ENCODE data around the gene ADGRL2. TPM values are rescaled to one million over a fixed set of nuclear protein-coding genes. Genes with fewer than 3 reads are reported as not detected.

ADGRL2 gene
- total RNA-seq, 2 donors from 2014 or later, result 7.4 to 10.5 TPM

- intact Hi-C loops (cut with DNase I), result no loop called here
- Histone ChIP-seq H3K27me3 (no peaks in the 10 kb centered on the region), H3K4me1 (no peaks in the 10 kb centered on the region), H3K36me3 (no peaks in the 10 kb centered on the region), H3K27ac (no peak overlapping the region), H3K4me3 (no peak overlapping the region), H3K9ac (ENCODE audit: low read depth in 2 of 2, low read length in 2 of 2) (no peak overlapping the region), H3K9me3 (no peaks in the 10 kb centered on the region)
- DNase-seq, result no peak
- no peak for TF ChIP-seq CTCF (IDR thresholded peaks at IDR 0.05)
These were observed 218.8 kb downstream of the ADGRL2 start for GRCh38 chr1:82019508-82019907.

- no peaks in the 10 kb centered on the region for H3K9me3 ChIP-seq
- intact Hi-C loops (cut with DNase I), result no loop called here
- no peaks in the 10 kb centered on the region for H3K4me1 ChIP-seq
- no peak overlapping the region for H3K4me3 ChIP-seq
- no peak for TF ChIP-seq CTCF (IDR thresholded peaks at IDR 0.05)
- no peaks in the 10 kb centered on the region for H3K27me3 ChIP-seq
- no peak overlapping the region for H3K9ac ChIP-seq (ENCODE audit: low read depth in 2 of 2, low read length in 2 of 2)
- DNase-seq, result no peak
- no peak overlapping the region for H3K27ac ChIP-seq
- no peaks in the 10 kb centered on the region for H3K36me3 ChIP-seq
These were observed 230.1 kb downstream of the ADGRL2 start for GRCh38 chr1:82030830-82031229.

GRCh38 chr1:82032068-82032467 is 231.3 kb downstream of the ADGRL2 start:
- no peak for DNase-seq
- no peak overlapping the region for H3K9ac ChIP-seq (ENCODE audit: low read depth in 2 of 2, low read length in 2 of 2)
- H3K27ac ChIP-seq, result no peak overlapping the region
- H3K9me3 ChIP-seq, result no peaks in the 10 kb centered on the region
- TF ChIP-seq CTCF (IDR thresholded peaks at IDR 0.05), result no peak
- H3K36me3 ChIP-seq, result no peaks in the 10 kb centered on the region
- intact Hi-C loops (cut with DNase I), result no loop called here
- no peak overlapping the region for H3K4me3 ChIP-seq
- no peaks in the 10 kb centered on the region for H3K27me3 ChIP-seq
- no peaks in the 10 kb centered on the region for H3K4me1 ChIP-seq

GRCh38 chr1:82034812-82035211 is 234.1 kb downstream of the ADGRL2 start:
- Histone ChIP-seq H3K9ac (ENCODE audit: low read depth in 2 of 2, low read length in 2 of 2) (no peak overlapping the region), H3K27ac (no peak overlapping the region), H3K9me3 (no peaks in the 10 kb centered on the region), H3K27me3 (no peaks in the 10 kb centered on the region), H3K4me1 (no peaks in the 10 kb centered on the region), H3K4me3 (no peak overlapping the region), H3K36me3 (no peaks in the 10 kb centered on the region)
- no peak for TF ChIP-seq CTCF (IDR thresholded peaks at IDR 0.05)
- intact Hi-C loops (cut with DNase I), result no loop called here
- no peak for DNase-seq

All from colonic mucosa (tissue), 4 donors.